ENCODE data around the gene BPTF.
"Not testable (repeated sequence)": the region's sequence is repeated elsewhere in the genome, so short reads cannot be mapped to it uniquely, and the experiment has no call there.

BPTF gene

GRCh38 chr17:68019336-68019674, 194.0 kb downstream of the BPTF start:
- H3K27me3 ChIP-seq (ENCODE audit: control insufficient read depth in 1 of 2, insufficient read depth in 2 of 2, low read length in 2 of 2) = no peaks in the 10 kb centered on the region
- H3K36me3 ChIP-seq (ENCODE audit: insufficient read depth, low read length) = no peaks in the 10 kb centered on the region
- H3K9ac ChIP-seq (ENCODE audit: low read length) = peak overlapping the region; percentile 60
- H3K4me3 ChIP-seq (ENCODE audit: low read depth in 1 of 2, low read length in 2 of 2) = peak overlapping the region in 1 of 2 donors; percentile 91
- H3K4me1 ChIP-seq (ENCODE audit: insufficient read depth, low read length) = peaks cover 4% of the 10 kb centered on the region
- H3K27ac ChIP-seq (ENCODE audit: low read depth, low read length) = peak overlapping the region; percentile 76
- H3K9me3 ChIP-seq (ENCODE audit: low read length) = no peaks in the 10 kb centered on the region

GRCh38 chr17:68019675-68020408, 194.5 kb downstream of the BPTF start:
- Histone ChIP-seq H3K36me3 (ENCODE audit: insufficient read depth, low read length) (no peaks in the 10 kb centered on the region), H3K27me3 (ENCODE audit: control insufficient read depth in 1 of 2, insufficient read depth in 2 of 2, low read length in 2 of 2) (no peaks in the 10 kb centered on the region), H3K4me3 (ENCODE audit: low read depth in 1 of 2, low read length in 2 of 2) (peak overlapping the region; percentile 56 to 91), H3K9ac (ENCODE audit: low read length) (peak overlapping the region; percentile 60), H3K4me1 (ENCODE audit: insufficient read depth, low read length) (peaks cover 4% of the 10 kb centered on the region), H3K27ac (ENCODE audit: low read depth, low read length) (peak overlapping the region; percentile 94), H3K9me3 (ENCODE audit: low read length) (no peaks in the 10 kb centered on the region)

- Histone ChIP-seq H3K27ac (ENCODE audit: low read depth, low read length) (peak overlapping the region; percentile 94), H3K9ac (ENCODE audit: low read length) (peak overlapping the region; percentile 60), H3K27me3 (ENCODE audit: control insufficient read depth in 1 of 2, insufficient read depth in 2 of 2, low read length in 2 of 2) (no peaks in the 10 kb centered on the region), H3K9me3 (ENCODE audit: low read length) (no peaks in the 10 kb centered on the region), H3K4me1 (ENCODE audit: insufficient read depth, low read length) (peaks cover 4% of the 10 kb centered on the region), H3K36me3 (ENCODE audit: insufficient read depth, low read length) (no peaks in the 10 kb centered on the region), H3K4me3 (ENCODE audit: low read depth in 1 of 2, low read length in 2 of 2) (peak overlapping the region; percentile 56 to 91)
Measured at GRCh38 chr17:68020409-68020756, 195.1 kb downstream of the BPTF start.

- Histone ChIP-seq H3K27ac (ENCODE audit: low read depth, low read length) (peak overlapping the region; percentile 94), H3K9ac (ENCODE audit: low read length) (peak overlapping the region; percentile 60), H3K4me3 (ENCODE audit: low read depth in 1 of 2, low read length in 2 of 2) (peak overlapping the region in 1 of 2 donors; percentile 91)
- H3K9me3 ChIP-seq (ENCODE audit: low read length); H3K4me1 ChIP-seq (ENCODE audit: insufficient read depth, low read length); H3K36me3 ChIP-seq (ENCODE audit: insufficient read depth, low read length); H3K27me3 ChIP-seq (ENCODE audit: control insufficient read depth in 1 of 2, insufficient read depth in 2 of 2, low read length in 2 of 2): not testable (repeated sequence)
Measured at GRCh38 chr17:68020791-68021190, 195.5 kb downstream of the BPTF start.

GRCh38 chr17:68021963-68022362, 196.7 kb downstream of the BPTF start:
- H3K4me1 ChIP-seq (ENCODE audit: insufficient read depth, low read length) = peaks cover 4% of the 10 kb centered on the region

GRCh38 chr17:68022547-68022946, 197.2 kb downstream of the BPTF start:
- H3K36me3 ChIP-seq (ENCODE audit: insufficient read depth, low read length) = not testable (repeated sequence)

More at GRCh38 chr17:68021963-68022362, 196.7 kb downstream of the BPTF start:
- Histone ChIP-seq H3K27me3 (ENCODE audit: control insufficient read depth in 1 of 2, insufficient read depth in 2 of 2, low read length in 2 of 2) (no peaks in the 10 kb centered on the region), H3K36me3 (ENCODE audit: insufficient read depth, low read length) (no peaks in the 10 kb centered on the region), H3K9me3 (ENCODE audit: low read length) (no peaks in the 10 kb centered on the region), H3K9ac (ENCODE audit: low read length) (no peak overlapping the region), H3K4me3 (ENCODE audit: low read depth in 1 of 2, low read length in 2 of 2) (no peak overlapping the region), H3K27ac (ENCODE audit: low read depth, low read length) (no peak overlapping the region)

GRCh38 chr17:68029512-68030215, 204.4 kb downstream of the BPTF start:
- Histone ChIP-seq H3K27ac (ENCODE audit: low read depth, low read length) (no peak overlapping the region), H3K27me3 (ENCODE audit: control insufficient read depth in 1 of 2, insufficient read depth in 2 of 2, low read length in 2 of 2) (no peaks in the 10 kb centered on the region), H3K36me3 (ENCODE audit: insufficient read depth, low read length) (no peaks in the 10 kb centered on the region), H3K9me3 (ENCODE audit: low read length) (no peaks in the 10 kb centered on the region), H3K4me1 (ENCODE audit: insufficient read depth, low read length) (no peaks in the 10 kb centered on the region), H3K4me3 (ENCODE audit: low read depth in 1 of 2, low read length in 2 of 2) (no peak overlapping the region), H3K9ac (ENCODE audit: low read length) (no peak overlapping the region)

More at GRCh38 chr17:68022547-68022946, 197.2 kb downstream of the BPTF start:
- not testable (repeated sequence) for H3K27me3 ChIP-seq (ENCODE audit: control insufficient read depth in 1 of 2, insufficient read depth in 2 of 2, low read length in 2 of 2); H3K4me1 ChIP-seq (ENCODE audit: insufficient read depth, low read length); H3K27ac ChIP-seq (ENCODE audit: low read depth, low read length); H3K9me3 ChIP-seq (ENCODE audit: low read length); H3K4me3 ChIP-seq (ENCODE audit: low read depth in 1 of 2, low read length in 2 of 2); H3K9ac ChIP-seq (ENCODE audit: low read length)

All from muscle layer of colon (tissue), 2 donors.